CD4-positive, CD25-positive, alpha-beta regulatory T cell (primary cell): Measurements from ENCODE around the gene ARL8B. TPM values are rescaled to one million over a fixed set of nuclear protein-coding genes. Genes with fewer than 3 reads are reported as not detected.

Experiments used
- ATAC-seq, 2 donors: fragments of 150-1000 bp; cut with Tn5 transposase; one replicate each; pipeline ENCODE4 v1.10.0; 2021; ENCODE audit warnings: low read depth in 2 of 2, moderate number of reproducible peaks in 2 of 2, moderate library complexity in 1 of 2
- DNase-seq, 3 donors: peaks; one replicate each; pipeline versions ENCODE4 v3.0.0 to v3.0.0-alpha.2; 2012 to 2022; ENCODE audit warnings: mixed read lengths in 1 of 3
- H3K27ac ChIP-seq: one replicate; pipeline ENCODE4 v1.7.0; 2013; ENCODE audit warnings: mild to moderate bottlenecking, low read length; ENCODE audit not compliant: insufficient read depth, poor library complexity, severe bottlenecking
- H3K27me3 ChIP-seq: one replicate; pipeline ENCODE4 v1.7.0; 2013; ENCODE audit warnings: low read length; ENCODE audit not compliant: control insufficient read depth, insufficient read depth
- H3K36me3 ChIP-seq: one replicate; pipeline ENCODE4 v1.7.0; 2013; ENCODE audit warnings: mild to moderate bottlenecking, low read length, moderate library complexity; ENCODE audit not compliant: control insufficient read depth, insufficient read depth
- H3K4me1 ChIP-seq: 2 replicates; pipeline ENCODE4 v1.7.0; 2013; ENCODE audit warnings: mild to moderate bottlenecking, low read length; ENCODE audit not compliant: insufficient read depth, control insufficient read depth, poor library complexity, severe bottlenecking
- H3K4me3 ChIP-seq: one replicate; pipeline ENCODE4 v1.7.0; 2013; ENCODE audit warnings: low read depth, mild to moderate bottlenecking, low read length, moderate library complexity
- H3K9me3 ChIP-seq, 2 experiments: 1 replicate in 1 of 2; 2 replicates in 1 of 2; pipeline ENCODE4 v1.7.0; 2013; ENCODE audit warnings: low read length in 2 of 2, mild to moderate bottlenecking in 1 of 2, moderate library complexity in 1 of 2; ENCODE audit not compliant: control insufficient read depth in 2 of 2
- H3K27ac Mint-ChIP-seq, 3 donors: one replicate each; pipeline ENCODE4 v1.8.0; 2020 to 2022; ENCODE audit warnings: mild to moderate bottlenecking in 3 of 3, mixed read lengths in 3 of 3, moderate library complexity in 2 of 3
- H3K27me3 Mint-ChIP-seq: one replicate; pipeline ENCODE4 v1.8.0; 2022; ENCODE audit warnings: mild to moderate bottlenecking, mixed read lengths
- H3K36me3 Mint-ChIP-seq: one replicate; pipeline ENCODE4 v1.8.0; 2020; ENCODE audit warnings: mixed read lengths
- H3K4me1 Mint-ChIP-seq, 4 donors: one replicate each; pipeline ENCODE4 v1.8.0; 2020 to 2022; ENCODE audit warnings: mixed read lengths in 4 of 4, mild to moderate bottlenecking in 1 of 4
- H3K4me3 Mint-ChIP-seq, 4 donors: one replicate each; pipeline ENCODE4 v1.8.0; 2020 to 2022; ENCODE audit warnings: mild to moderate bottlenecking in 4 of 4, mixed read lengths in 4 of 4, moderate library complexity in 3 of 4
- H3K9me3 Mint-ChIP-seq, 7 donors: one replicate each; pipeline ENCODE4 v1.8.0; 2020 to 2022; ENCODE audit warnings: mixed read lengths in 7 of 7, mild to moderate bottlenecking in 3 of 7, moderate library complexity in 2 of 7
- polyA plus RNA-seq, 4 donors: library from polyadenylated mRNA; unstranded; fragments of 300-500 nt; fragmentation: Illumina TruSeq; gene quantifications; one replicate each; pipeline ENCODE4 v1.2.3, GENCODE V29; 2021
- total RNA-seq: library from RNA; stranded (reverse); gene quantifications from one replicate; pipeline ENCODE4 v1.2.3, GENCODE V29; 2022

ARL8B gene
- total and polyA plus RNA-seq, 5 donors from 2014 or later: 43.0 to 67.4 (median 56.9) TPM

DNA sequence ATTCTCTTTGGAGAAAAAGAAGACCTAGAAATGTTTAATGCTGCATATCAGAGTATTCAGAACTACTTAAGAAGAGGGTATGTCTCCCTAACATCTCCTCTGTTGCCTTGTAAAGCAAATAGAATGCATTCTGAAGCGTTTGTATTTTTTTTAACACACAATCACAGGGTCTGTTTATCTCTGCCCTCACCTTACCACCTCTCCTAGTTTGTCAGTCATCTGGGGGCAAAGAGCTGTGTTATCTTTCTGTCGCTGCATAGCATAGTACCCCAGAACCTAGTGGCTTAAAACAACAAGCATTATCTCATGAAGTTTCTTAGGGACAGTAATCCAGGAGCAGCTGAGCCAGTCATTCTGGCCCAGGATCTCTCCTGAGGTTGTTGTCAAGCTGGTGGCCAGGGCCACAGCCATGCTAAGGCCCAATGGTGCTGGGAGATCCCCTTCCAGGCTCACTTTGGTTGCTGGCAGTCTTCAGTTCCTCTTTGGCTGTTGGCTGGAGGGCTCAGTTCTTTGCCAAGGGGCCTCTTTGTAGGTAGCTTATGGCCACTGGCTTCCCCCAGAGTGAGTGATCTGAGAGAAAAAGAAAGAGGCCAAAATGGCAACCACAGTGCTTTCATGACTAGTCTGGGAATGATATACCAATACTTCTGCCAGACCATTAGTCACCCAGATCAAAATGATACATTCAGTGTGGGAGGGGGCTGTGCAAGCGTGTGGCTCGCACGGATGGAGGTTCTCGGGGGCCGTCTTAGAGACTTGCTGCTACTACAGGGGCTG is 83.3 kb downstream of the ARL8B start:
- H3K9me3 Mint-ChIP-seq: no peaks in the 10 kb centered on the region
- H3K36me3 ChIP-seq: peaks cover 98% of the 10 kb centered on the region
- DNase-seq (no peak), ATAC-seq (peak; percentile 58 to 60)
- peak overlapping the region; percentile 48 to 69 (median 54) for H3K27ac Mint-ChIP-seq
- no peak overlapping the region for H3K4me3 ChIP-seq
- no peaks in the 10 kb centered on the region for H3K9me3 ChIP-seq
- peaks cover 1% of the 10 kb centered on the region for H3K4me1 ChIP-seq
- H3K4me1 Mint-ChIP-seq: peaks cover 2 to 25% (median 18%) of the 10 kb centered on the region in 4 donors
- no peak overlapping the region for H3K4me3 Mint-ChIP-seq
- H3K27me3 Mint-ChIP-seq: no peaks in the 10 kb centered on the region
- no peaks in the 10 kb centered on the region for H3K27me3 ChIP-seq
- H3K36me3 Mint-ChIP-seq: peaks cover 66% of the 10 kb centered on the region
- no peak overlapping the region for H3K27ac ChIP-seq

DNA sequence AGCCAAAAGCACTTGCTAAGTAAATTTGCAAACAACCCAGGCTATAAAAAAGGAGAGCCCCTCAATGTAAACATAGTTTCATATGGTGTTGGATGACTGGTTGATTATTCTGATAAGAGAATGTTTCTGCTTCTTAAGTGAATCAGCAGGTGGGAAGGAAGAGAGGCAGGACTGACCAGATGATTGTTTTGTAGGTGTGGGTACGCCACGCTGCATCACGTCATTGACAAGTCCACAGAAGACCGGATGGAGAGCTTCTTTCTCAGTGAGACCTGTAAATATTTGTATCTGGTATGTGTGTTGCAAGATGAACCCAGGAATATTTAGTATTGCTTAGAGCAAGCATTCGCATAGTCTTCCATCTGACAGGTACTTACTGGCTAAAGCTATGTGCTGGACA is 88.8 kb downstream of the ARL8B start:
- Histone ChIP-seq H3K27me3 (no peaks in the 10 kb centered on the region), H3K4me1 (no peaks in the 10 kb centered on the region), H3K9me3 (no peaks in the 10 kb centered on the region), H3K36me3 (peaks cover 98% of the 10 kb centered on the region), H3K4me3 (no peak overlapping the region), H3K27ac (no peak overlapping the region)
- ATAC-seq (no peak), DNase-seq (no peak)
- peaks cover 84% of the 10 kb centered on the region for H3K36me3 Mint-ChIP-seq
- no peaks in the 10 kb centered on the region for H3K27me3 Mint-ChIP-seq
- no peak overlapping the region for H3K4me3 Mint-ChIP-seq
- H3K9me3 Mint-ChIP-seq: no peaks in the 10 kb centered on the region
- peaks cover 0 to 32% (median 4%) of the 10 kb centered on the region in 4 donors for H3K4me1 Mint-ChIP-seq
- peak overlapping the region in 2 of 3 donors; percentile 15 to 75 for H3K27ac Mint-ChIP-seq

DNA sequence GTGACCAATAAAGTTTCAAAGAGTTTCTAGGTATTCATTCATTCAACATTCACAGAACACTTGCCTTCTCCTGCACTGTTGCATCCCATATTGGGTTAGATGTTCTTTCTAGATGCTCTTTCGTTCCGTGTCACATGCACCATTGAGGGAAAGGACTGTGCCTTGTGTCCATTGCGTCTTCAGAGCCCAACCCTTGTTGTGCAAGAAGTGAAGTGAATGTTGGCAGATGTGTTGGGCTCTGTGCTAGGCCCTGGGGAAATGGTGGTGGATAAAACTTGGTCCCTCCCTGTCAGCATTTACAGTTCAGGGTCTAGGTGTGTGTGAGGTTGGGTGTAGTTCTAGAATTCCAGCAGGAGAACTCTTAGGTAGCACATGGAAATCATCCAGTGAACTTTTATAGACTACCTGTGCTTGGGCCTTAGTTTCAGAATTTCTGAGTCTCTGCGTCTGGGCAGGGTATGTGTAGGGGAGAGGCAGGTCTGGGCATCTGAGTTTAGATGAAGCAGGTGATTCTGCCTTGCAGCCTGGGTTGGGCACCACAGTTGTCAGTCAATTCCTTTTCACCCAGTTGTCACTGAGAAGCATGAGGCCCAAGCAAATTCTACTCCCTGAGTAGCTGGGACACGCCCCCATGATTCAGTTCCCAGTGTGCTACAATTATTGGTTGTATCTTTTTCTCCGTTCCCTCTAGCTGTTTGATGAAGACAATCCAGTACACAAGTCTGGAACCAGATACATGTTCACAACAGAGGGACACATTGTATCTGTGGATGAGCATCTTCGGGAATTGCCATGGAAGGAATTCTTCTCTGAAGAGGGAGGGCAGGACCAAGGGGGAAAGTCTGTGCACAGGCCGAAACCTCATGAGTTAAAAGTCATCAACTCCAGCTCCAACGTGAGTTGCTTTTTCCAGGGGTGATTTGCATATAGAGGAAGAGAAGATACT is 90.8 kb downstream of the ARL8B start:
- DNase-seq: no peak
- H3K27me3 ChIP-seq: no peaks in the 10 kb centered on the region
- H3K4me3 Mint-ChIP-seq: no peak overlapping the region
- no peak overlapping the region for H3K27ac ChIP-seq
- no peaks in the 10 kb centered on the region for H3K4me1 ChIP-seq
- peaks cover 0 to 29% (median 2%) of the 10 kb centered on the region in 4 donors for H3K4me1 Mint-ChIP-seq
- peaks cover 82% of the 10 kb centered on the region for H3K36me3 Mint-ChIP-seq
- H3K36me3 ChIP-seq: peaks cover 99% of the 10 kb centered on the region
- H3K4me3 ChIP-seq: no peak overlapping the region
- H3K9me3 ChIP-seq: no peaks in the 10 kb centered on the region
- no peak for ATAC-seq
- peak overlapping the region; percentile 65 to 85 (median 81) for H3K27ac Mint-ChIP-seq
- H3K27me3 Mint-ChIP-seq: no peaks in the 10 kb centered on the region
- H3K9me3 Mint-ChIP-seq: no peaks in the 10 kb centered on the region

DNA sequence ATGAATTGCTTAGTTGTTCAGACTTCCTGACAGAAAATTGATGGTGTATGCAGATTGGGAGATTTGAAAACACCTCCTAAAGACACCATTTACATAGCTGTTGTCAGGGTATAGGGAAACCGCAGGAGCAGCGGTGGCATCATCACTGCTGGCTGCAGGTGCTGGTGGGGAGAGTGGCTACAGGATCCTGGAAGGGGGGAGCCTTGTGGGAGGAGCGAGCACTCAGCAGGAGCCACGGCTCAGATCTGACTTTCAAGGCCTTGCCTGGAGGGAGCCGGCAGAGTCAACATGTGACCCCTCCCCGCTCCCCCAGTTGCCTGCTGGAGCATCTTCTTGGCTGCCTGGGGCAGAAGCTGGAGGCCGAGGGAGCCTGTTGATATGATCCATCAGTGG is 91.5 kb downstream of the ARL8B start:
- H3K27ac ChIP-seq: no peak overlapping the region
- Mint-ChIP-seq H3K4me1 (peaks cover 0 to 26% (median 2%) of the 10 kb centered on the region in 4 donors), H3K9me3 (no peaks in the 10 kb centered on the region), H3K27ac (peak overlapping the region; percentile 65 to 85 (median 81)), H3K4me3 (no peak overlapping the region), H3K36me3 (peaks cover 78% of the 10 kb centered on the region), H3K27me3 (no peaks in the 10 kb centered on the region)
- no peaks in the 10 kb centered on the region for H3K9me3 ChIP-seq
- ATAC-seq: no peak
- no peak for DNase-seq
- H3K36me3 ChIP-seq: peaks cover 99% of the 10 kb centered on the region
- H3K4me3 ChIP-seq: no peak overlapping the region
- no peaks in the 10 kb centered on the region for H3K27me3 ChIP-seq
- H3K4me1 ChIP-seq: no peaks in the 10 kb centered on the region

DNA sequence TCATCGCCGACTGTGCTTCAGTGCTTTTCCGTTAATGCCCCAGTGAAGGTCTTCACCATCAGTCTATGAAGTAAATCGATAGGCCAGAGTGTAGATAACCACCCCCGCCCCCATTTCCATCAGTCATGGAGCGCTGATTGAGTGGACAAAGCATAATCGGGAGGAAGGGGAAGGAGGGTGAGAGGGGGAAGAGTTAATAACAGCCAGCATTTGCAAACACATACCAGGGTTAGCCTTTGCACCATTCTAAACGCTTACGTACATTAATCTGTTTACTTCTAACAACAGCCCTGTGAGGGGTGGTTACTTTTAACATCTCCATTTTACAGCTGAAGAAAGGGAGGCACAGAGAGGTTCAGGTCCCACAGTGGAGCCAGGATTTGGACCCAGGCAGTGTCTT is 92.3 kb downstream of the ARL8B start:
- H3K27me3 Mint-ChIP-seq: no peaks in the 10 kb centered on the region

DNA sequence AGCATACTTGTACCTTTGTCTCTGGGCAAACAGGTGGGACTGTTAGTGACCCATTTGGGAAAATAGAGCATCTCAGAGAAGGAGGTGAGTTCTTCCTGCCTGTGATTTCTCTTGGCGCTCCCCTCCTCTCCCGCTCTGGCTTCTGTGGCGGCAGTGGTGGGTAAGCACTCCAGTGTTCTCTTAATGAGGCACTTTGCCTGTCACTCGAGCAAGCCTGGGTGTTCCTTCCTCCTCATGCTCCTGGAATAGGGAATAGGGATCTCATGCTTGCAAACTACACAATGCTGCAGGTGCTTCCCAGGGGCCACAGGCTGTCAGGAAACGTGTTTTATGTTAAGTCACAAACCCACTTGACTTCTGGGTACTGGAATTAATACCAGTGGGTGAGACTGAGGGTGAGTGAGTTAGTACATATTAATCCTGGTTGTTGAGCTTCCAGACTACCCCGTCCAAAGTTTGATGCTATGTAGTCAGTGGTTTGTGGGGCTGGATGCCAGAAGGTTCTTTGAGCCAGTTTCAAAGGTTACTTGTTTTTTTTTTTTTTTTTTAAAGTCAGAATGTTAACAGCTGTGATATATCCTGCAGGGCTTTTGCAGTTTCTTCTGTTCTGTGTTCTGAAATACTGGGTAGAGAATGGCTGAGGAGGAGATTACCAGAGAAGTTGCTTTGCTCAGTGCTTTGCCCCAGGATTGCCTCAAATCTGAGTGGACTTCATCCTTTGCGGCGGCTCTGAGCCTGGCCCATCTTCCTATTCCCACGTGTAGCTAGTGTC is 95.9 kb downstream of the ARL8B start:
- Histone ChIP-seq H3K4me1 (no peaks in the 10 kb centered on the region), H3K36me3 (peaks cover 82% of the 10 kb centered on the region), H3K27ac (no peak overlapping the region), H3K4me3 (no peak overlapping the region), H3K9me3 (no peaks in the 10 kb centered on the region), H3K27me3 (no peaks in the 10 kb centered on the region)
- no peaks in the 10 kb centered on the region for H3K27me3 Mint-ChIP-seq
- no peaks in the 10 kb centered on the region for H3K9me3 Mint-ChIP-seq
- H3K27ac Mint-ChIP-seq: peak overlapping the region in 2 of 3 donors; percentile 64 to 91
- DNase-seq: no peak
- H3K4me1 Mint-ChIP-seq: peaks cover 0 to 9% (median 4%) of the 10 kb centered on the region in 4 donors
- no peak overlapping the region for H3K4me3 Mint-ChIP-seq
- H3K36me3 Mint-ChIP-seq: peaks cover 46% of the 10 kb centered on the region
- ATAC-seq: no peak

More for the DNA sequence above, 92.3 kb downstream of the ARL8B start:
- Histone ChIP-seq H3K36me3 (peaks cover 99% of the 10 kb centered on the region), H3K27ac (no peak overlapping the region), H3K9me3 (no peaks in the 10 kb centered on the region), H3K4me3 (no peak overlapping the region), H3K27me3 (no peaks in the 10 kb centered on the region), H3K4me1 (no peaks in the 10 kb centered on the region)
- no peaks in the 10 kb centered on the region for H3K9me3 Mint-ChIP-seq
- peak overlapping the region in 2 of 3 donors; percentile 59 to 81 for H3K27ac Mint-ChIP-seq
- peaks cover 0 to 25% (median 2%) of the 10 kb centered on the region in 4 donors for H3K4me1 Mint-ChIP-seq
- H3K4me3 Mint-ChIP-seq: no peak overlapping the region
- ATAC-seq (no peak), DNase-seq (no peak)
- peaks cover 73% of the 10 kb centered on the region for H3K36me3 Mint-ChIP-seq

DNA sequence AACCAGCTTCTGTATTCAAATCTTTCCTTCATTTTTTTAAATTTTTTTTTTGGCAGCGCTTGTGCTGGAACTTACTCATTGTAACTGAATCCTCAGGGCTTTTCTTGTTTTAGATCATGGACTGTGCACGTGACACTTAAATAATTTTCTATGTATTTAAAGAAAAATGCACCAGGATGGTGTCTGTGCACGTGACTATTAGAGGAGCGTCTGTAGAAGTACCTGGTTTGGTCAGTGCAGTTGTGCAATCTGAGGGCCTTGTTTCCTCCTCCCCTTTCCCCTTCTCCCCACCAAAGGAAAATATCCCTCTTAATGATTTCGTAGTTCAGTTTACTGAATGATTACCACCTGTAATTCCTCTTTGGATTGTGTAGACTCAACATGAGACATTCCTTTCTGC is 96.7 kb downstream of the ARL8B start:
- DNase-seq: no peak
- Mint-ChIP-seq H3K27ac (peak overlapping the region in 2 of 3 donors; percentile 64 to 91), H3K36me3 (peaks cover 38% of the 10 kb centered on the region)

More for the DNA sequence above, 96.7 kb downstream of the ARL8B start:
- H3K4me3 Mint-ChIP-seq: no peak overlapping the region
- no peaks in the 10 kb centered on the region for H3K27me3 ChIP-seq
- no peaks in the 10 kb centered on the region for H3K9me3 ChIP-seq
- no peaks in the 10 kb centered on the region for H3K4me1 ChIP-seq
- no peaks in the 10 kb centered on the region for H3K9me3 Mint-ChIP-seq
- peaks cover 0 to 9% (median 3%) of the 10 kb centered on the region in 4 donors for H3K4me1 Mint-ChIP-seq
- H3K36me3 ChIP-seq: peaks cover 74% of the 10 kb centered on the region
- ATAC-seq: no peak
- H3K4me3 ChIP-seq: no peak overlapping the region
- no peaks in the 10 kb centered on the region for H3K27me3 Mint-ChIP-seq
- no peak overlapping the region for H3K27ac ChIP-seq
